H9 (cell line): ENCODE data around the gene CERS1. TPM values are rescaled to one million over a fixed set of nuclear protein-coding genes. Genes with fewer than 3 reads are reported as not detected.

Experiments used
- DNase-seq: peaks from one replicate; pipeline ENCODE4 v3.0.0-alpha.2; 2017
- H2AFZ ChIP-seq: one replicate; pipeline ENCODE4 v1.6.1; 2013; ENCODE audit warnings: mild to moderate bottlenecking, low read length, control low read depth, moderate library complexity
- H2AK5ac ChIP-seq: 2 replicates; pipeline ENCODE4 v1.6.1; 2013; ENCODE audit warnings: low read length, control low read depth, mixed read lengths; ENCODE audit not compliant: insufficient read length
- H2BK120ac ChIP-seq: one replicate; pipeline ENCODE4 v1.6.1; 2013; ENCODE audit warnings: low read depth, mild to moderate bottlenecking, low read length, control low read depth, inconsistent platforms; ENCODE audit not compliant: poor library complexity, severe bottlenecking
- H2BK12ac ChIP-seq: 2 replicates; pipeline ENCODE4 v1.6.1; 2013; ENCODE audit warnings: low read length, control low read depth, mixed read lengths, low read depth; ENCODE audit not compliant: insufficient read length
- H2BK15ac ChIP-seq: 2 replicates; pipeline ENCODE4 v1.6.1; 2013; ENCODE audit warnings: low read depth, low read length, control low read depth
- H2BK20ac ChIP-seq: one replicate; pipeline ENCODE4 v1.6.1; 2013; ENCODE audit warnings: low read depth, mild to moderate bottlenecking, low read length, control low read depth, inconsistent platforms; ENCODE audit not compliant: poor library complexity, severe bottlenecking
- H2BK5ac ChIP-seq: 2 replicates; pipeline ENCODE4 v1.6.1; 2013; ENCODE audit warnings: low read length, control low read depth, mixed read lengths; ENCODE audit not compliant: insufficient read length
- H3K14ac ChIP-seq: 2 replicates; pipeline ENCODE4 v1.6.1; 2013; ENCODE audit warnings: low read length, control low read depth; ENCODE audit not compliant: insufficient read depth
- H3K18ac ChIP-seq: 2 replicates; pipeline ENCODE4 v1.6.1; 2013; ENCODE audit warnings: low read depth, mild to moderate bottlenecking, mixed read lengths, low read length, control low read depth; ENCODE audit not compliant: insufficient read length
- H3K23ac ChIP-seq: 2 replicates; pipeline ENCODE4 v1.6.1; 2013; ENCODE audit warnings: low read length, control low read depth, mixed read lengths, low read depth; ENCODE audit not compliant: insufficient read length
- H3K23me2 ChIP-seq: 2 replicates; pipeline ENCODE4 v1.6.1; 2013; ENCODE audit warnings: low read depth, mild to moderate bottlenecking, mixed read lengths, low read length, control low read depth; ENCODE audit not compliant: insufficient read length, poor library complexity, severe bottlenecking
- H3K27ac ChIP-seq: 2 replicates; pipeline ENCODE4 v1.5.1; 2013; ENCODE audit warnings: low read length, control low read depth, mixed read lengths, low read depth; ENCODE audit not compliant: insufficient read length
- H3K27me3 ChIP-seq: 2 replicates; pipeline ENCODE4 v1.6.1; 2013; ENCODE audit warnings: low read length, control low read depth, inconsistent platforms; ENCODE audit not compliant: insufficient read depth
- H3K4ac ChIP-seq: 2 replicates; pipeline ENCODE4 v1.6.1; 2013; ENCODE audit warnings: low read depth, mild to moderate bottlenecking, control low read depth, inconsistent platforms, low read length, moderate library complexity
- H3K4me1 ChIP-seq: 2 replicates; pipeline ENCODE4 v1.6.1; 2013; ENCODE audit warnings: low read length, control low read depth, inconsistent platforms; ENCODE audit not compliant: insufficient read depth
- H3K4me2 ChIP-seq: 2 replicates; pipeline ENCODE4 v1.6.1; 2013; ENCODE audit warnings: low read length, control low read depth, mixed read lengths; ENCODE audit not compliant: insufficient read length, insufficient read depth
- H3K56ac ChIP-seq: 2 replicates; pipeline ENCODE4 v1.6.1; 2013; ENCODE audit warnings: low read depth, mild to moderate bottlenecking, mixed read lengths, low read length, control low read depth; ENCODE audit not compliant: insufficient read length
- H3K79me1 ChIP-seq: 2 replicates; pipeline ENCODE4 v1.6.1; 2013; ENCODE audit warnings: low read depth, mild to moderate bottlenecking, moderate library complexity, low read length, control low read depth, inconsistent platforms; ENCODE audit not compliant: insufficient read depth, poor library complexity, severe bottlenecking
- H3K79me2 ChIP-seq: 2 replicates; pipeline ENCODE4 v1.6.1; 2013; ENCODE audit warnings: low read length, control low read depth, inconsistent platforms; ENCODE audit not compliant: insufficient read depth
- H3K9ac ChIP-seq: 2 replicates; pipeline ENCODE4 v1.6.1; 2013; ENCODE audit warnings: low read length, control low read depth, mixed read lengths; ENCODE audit not compliant: insufficient read length; ENCODE audit errors: extremely low read depth
- H3K9me3 ChIP-seq: one replicate; pipeline ENCODE4 v1.6.1; 2013; ENCODE audit warnings: low read depth, low read length, inconsistent platforms; ENCODE audit not compliant: control insufficient read depth
- H3T11ph ChIP-seq: one replicate; pipeline ENCODE4 v1.6.1; 2013; ENCODE audit warnings: mild to moderate bottlenecking, low read length, control low read depth, inconsistent platforms
- H4K20me1 ChIP-seq: one replicate; pipeline ENCODE4 v1.6.1; 2013; ENCODE audit not compliant: control insufficient read depth, insufficient read length, insufficient read depth
- H4K5ac ChIP-seq: 2 replicates; pipeline ENCODE4 v1.6.1; 2013; ENCODE audit warnings: low read depth, mild to moderate bottlenecking, mixed read lengths, low read length, control low read depth; ENCODE audit not compliant: insufficient read length
- H4K8ac ChIP-seq: replicated peaks from 2 replicates; pipeline ENCODE4 v1.6.1; 2013; ENCODE audit warnings: low read length, control low read depth, mixed read lengths, low read depth; ENCODE audit not compliant: insufficient read length
- H4K91ac ChIP-seq: 2 replicates; pipeline ENCODE4 v1.6.1; 2013; ENCODE audit warnings: low read depth, mild to moderate bottlenecking, moderate library complexity, mixed read lengths, low read length, control low read depth; ENCODE audit not compliant: insufficient read length
- H3K27ac Mint-ChIP-seq, 3 experiments: 2 replicates in 2 of 3; 3 replicates in 1 of 3; pipeline ENCODE4 v1.8.0; 2020 to 2021; ENCODE audit warnings: mixed read lengths in 3 of 3, mild to moderate bottlenecking in 1 of 3, moderate library complexity in 1 of 3
- H3K27me3 Mint-ChIP-seq: 2 replicates; pipeline ENCODE4 v1.8.0; 2021; ENCODE audit warnings: low read depth, mild to moderate bottlenecking, moderate library complexity, mixed read lengths
- H3K36me3 Mint-ChIP-seq, 3 experiments: 2 replicates in 2 of 3; 3 replicates in 1 of 3; pipeline ENCODE4 v1.8.0; 2020 to 2021; ENCODE audit warnings: low read depth in 3 of 3, mixed read lengths in 3 of 3; ENCODE audit not compliant: insufficient read depth in 1 of 3
- H3K4me1 Mint-ChIP-seq, 2 experiments: 2 replicates each; pipeline ENCODE4 v1.8.0; 2020; ENCODE audit warnings: mixed read lengths in 2 of 2
- H3K4me3 Mint-ChIP-seq, 2 experiments: 2 replicates in 1 of 2; 3 replicates in 1 of 2; pipeline ENCODE4 v1.8.0; 2020 to 2021; ENCODE audit warnings: mild to moderate bottlenecking in 2 of 2, mixed read lengths in 2 of 2, moderate library complexity in 1 of 2
- H3K9me3 Mint-ChIP-seq, 2 experiments: 2 replicates in 1 of 2; 3 replicates in 1 of 2; pipeline ENCODE4 v1.8.0; 2020; ENCODE audit warnings: mild to moderate bottlenecking in 2 of 2, mixed read lengths in 2 of 2, moderate library complexity in 1 of 2
- CTCF ChIP-seq: fragments of 200-600 bp; sonication (generic); conservative IDR thresholded peaks from 3 replicates; pipeline ENCODE4 v1.8.0; 2021; ENCODE audit warnings: antibody characterized with exemption, mild to moderate bottlenecking
- WGBS: extraction: QIAGEN DNeasy Blood & Tissue Kit; methylation state at CpG from one replicate; pipeline ENCODE4 v1.1.7; 2013; ENCODE audit warnings: missing lambda C conversion rate, low lambda C conversion rate, mixed read lengths; ENCODE audit not compliant: insufficient read length; ENCODE audit errors: extremely low coverage; 5-methylcytosine and 5-hydroxymethylcytosine counted together
- total RNA-seq: library from RNA; stranded (reverse); gene quantifications from 2 replicates; pipeline ENCODE4 v1.2.1, GENCODE V29; 2021

The CERS1 gene
- total RNA-seq, 1 experiment from 2014 or later: 19.3 TPM

DNA sequence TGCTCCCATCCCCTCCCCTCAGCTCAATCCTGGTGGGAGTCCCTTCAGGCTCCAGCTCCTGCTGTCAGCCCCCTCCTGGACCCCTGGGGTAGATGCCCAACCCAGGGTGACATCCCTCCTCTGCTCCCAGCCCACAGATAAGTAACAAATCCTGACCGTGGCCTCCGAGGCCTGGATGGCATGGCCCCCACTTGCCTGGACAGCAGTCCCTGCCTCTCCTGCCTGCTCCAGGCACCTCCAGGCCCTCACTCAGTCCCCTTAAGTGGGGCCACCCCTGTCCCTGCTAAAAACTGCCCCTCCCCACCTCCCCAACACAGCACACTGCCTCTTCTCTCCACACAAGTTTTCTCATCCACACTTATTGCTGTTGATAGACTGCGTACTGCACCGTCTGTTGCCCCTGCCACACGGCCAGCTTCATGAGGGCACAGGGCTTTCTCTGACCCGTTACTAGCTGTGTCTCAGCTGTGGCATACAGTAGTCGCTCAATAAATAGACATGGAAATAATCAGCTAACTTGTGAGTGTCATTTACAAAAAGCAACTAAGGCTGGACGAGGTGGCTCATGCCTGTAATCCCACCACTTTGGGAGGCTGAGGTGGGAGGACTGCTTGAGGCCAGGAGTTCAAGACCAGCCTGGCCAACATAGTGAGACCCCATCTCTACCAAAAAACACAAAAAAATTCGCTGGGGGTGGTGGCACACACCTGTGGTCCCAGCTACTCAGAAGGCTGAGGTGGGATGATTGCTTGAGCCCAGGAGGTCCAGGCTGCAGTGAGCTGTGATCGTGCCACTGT, 5.8 kb downstream of the CERS1 start:
- H3K27ac ChIP-seq: no peak overlapping the region
- H2BK15ac ChIP-seq: no peak overlapping the region
- no peak overlapping the region for H2AK5ac ChIP-seq
- H2BK20ac ChIP-seq: no peak overlapping the region
- Mint-ChIP-seq H3K4me1 (peaks cover 0 to 8% of the 10 kb centered on the region in 2 experiments; a peak in 1 of 4 replicates), H3K9me3 (no peaks in the 10 kb centered on the region; a peak in 1 of 5 replicates), H3K4me3 (no peak overlapping the region; a peak in 1 of 5 replicates), H3K27ac (no peak overlapping the region; a peak in 1 of 7 replicates), H3K27me3 (no peaks in the 10 kb centered on the region; the same call in none of the 2 replicates), H3K36me3 (peaks cover 9 to 24% (median 9%) of the 10 kb centered on the region in 3 experiments)
- H3K4ac ChIP-seq: no peak overlapping the region
- no peak overlapping the region for H2BK12ac ChIP-seq
- no peak overlapping the region for H2BK120ac ChIP-seq
- H4K91ac ChIP-seq: no peak overlapping the region
- H3T11ph ChIP-seq: no peak overlapping the region
- H4K20me1 ChIP-seq: no peaks in the 10 kb centered on the region
- H3K4me2 ChIP-seq: no peak overlapping the region
- H2AFZ ChIP-seq: no peak overlapping the region
- H3K79me2 ChIP-seq: no peaks in the 10 kb centered on the region
- no peak overlapping the region for H3K18ac ChIP-seq
- no peak overlapping the region for H2BK5ac ChIP-seq
- H3K23me2 ChIP-seq: peaks cover 4% of the 10 kb centered on the region
- H3K79me1 ChIP-seq: no peaks in the 10 kb centered on the region
- no peak overlapping the region for H4K5ac ChIP-seq
- H4K8ac ChIP-seq: no peak overlapping the region
- no peak for TF ChIP-seq CTCF
- no peak overlapping the region for H3K23ac ChIP-seq
- DNase-seq: no peak
- no peaks in the 10 kb centered on the region for H3K27me3 ChIP-seq
- no peaks in the 10 kb centered on the region for H3K4me1 ChIP-seq
- H3K14ac ChIP-seq: no peak overlapping the region
- no peak overlapping the region for H3K56ac ChIP-seq
- no peaks in the 10 kb centered on the region for H3K9me3 ChIP-seq
- WGBS: no CpG with 5 or more reads among the region's 10 CpGs
- H3K9ac ChIP-seq: no peak overlapping the region
